ENCODE results near the gene OPCML.

GRCh38 chr11:133515107-133515506, 17.2 kb downstream of the OPCML start:
- TF ChIP-seq CTCF (IDR thresholded peaks at IDR 0.05; ENCODE audit: low read length), result no peak
- TF ChIP-seq EZH2phosphoT487 (IDR thresholded peaks at IDR 0.05; ENCODE audit: low read length), result no peak
- TF ChIP-seq EZH2 (optimal IDR thresholded peaks at IDR 0.05; ENCODE audit: low read depth, low read length), result no peak
